SW 1271 (cell line): ENCODE data around the gene MGMT.

Experiments used
- DNase-seq, 2 experiments: peaks; one replicate each; lab custom pipeline; 2025; lab: John Stamatoyannopoulos, UW

Gene MGMT

GRCh38 chr10:129626309-129626708 lies 159.3 kb downstream of the MGMT start:
- no peak for DNase-seq

DNA sequence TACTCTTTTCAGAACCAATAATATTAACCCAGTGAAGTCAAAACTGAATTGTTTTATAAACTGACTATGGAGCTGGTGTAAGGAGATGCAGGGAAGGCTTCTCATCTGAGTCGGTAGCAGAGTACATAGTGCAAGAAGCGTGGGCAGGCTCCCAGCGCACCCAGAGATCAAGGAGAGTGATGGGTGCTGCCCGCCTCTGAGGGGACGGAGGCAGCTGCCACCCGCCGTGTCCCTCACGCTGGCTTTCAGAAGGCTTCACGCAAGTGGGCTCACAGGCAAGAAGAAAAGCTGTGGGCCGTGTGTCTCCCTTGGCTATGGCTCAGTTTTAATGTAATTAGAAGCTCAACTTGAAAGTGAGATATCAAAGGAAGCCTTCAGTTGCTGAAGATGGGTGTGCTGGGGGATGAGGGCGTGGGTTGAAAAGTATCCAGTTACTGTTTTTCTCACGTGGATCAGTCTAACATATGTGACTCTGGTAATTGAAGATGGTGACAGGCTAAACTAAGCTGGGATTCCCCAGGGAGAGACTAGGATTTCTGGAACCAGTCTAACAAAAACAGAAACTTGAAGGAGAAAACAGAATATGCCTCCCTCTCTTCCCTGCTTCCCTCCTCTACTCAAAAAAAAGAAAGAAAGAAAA lies 159.9 kb downstream of the MGMT start:
- DNase-seq, result no peak

DNA sequence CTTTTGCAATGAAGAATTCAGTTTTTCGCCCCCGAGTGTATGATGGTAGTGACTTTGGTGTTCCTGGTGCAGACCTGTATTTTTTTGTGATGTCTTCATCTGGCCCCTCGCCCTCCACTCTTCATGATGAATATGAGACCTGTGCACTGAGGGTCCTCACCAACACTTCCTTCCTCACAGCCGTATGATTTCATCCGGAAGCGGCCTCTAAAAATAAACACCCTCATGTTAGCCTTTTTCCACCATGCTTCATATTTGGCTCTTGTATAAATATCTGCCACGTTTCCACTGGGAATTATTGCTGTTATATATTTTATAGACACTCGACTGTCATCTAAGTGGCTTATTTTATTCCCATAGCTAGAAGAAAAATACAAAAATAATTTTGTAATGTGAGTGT lies 160.4 kb downstream of the MGMT start:
- no peak for DNase-seq

DNA sequence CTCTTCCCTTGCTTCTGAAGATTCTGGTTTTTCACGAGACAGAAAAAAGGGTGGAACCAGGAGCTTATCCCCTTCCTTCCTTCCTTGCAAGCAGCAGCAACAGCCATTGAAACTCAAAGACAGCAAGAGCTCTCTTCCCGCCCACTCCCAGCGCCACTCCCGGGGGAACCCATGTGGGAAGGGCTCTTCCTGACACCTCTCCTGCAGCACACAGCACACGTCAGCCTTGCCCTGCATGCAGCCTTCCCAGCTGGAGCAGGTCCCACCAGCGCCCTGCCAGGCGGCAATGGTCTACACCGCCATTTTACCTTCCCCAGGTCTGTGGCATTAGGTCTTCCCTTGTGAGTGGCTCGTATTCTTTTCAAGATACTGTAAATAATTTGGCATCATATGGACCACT lies 161.8 kb downstream of the MGMT start:
- DNase-seq, result no peak

DNA sequence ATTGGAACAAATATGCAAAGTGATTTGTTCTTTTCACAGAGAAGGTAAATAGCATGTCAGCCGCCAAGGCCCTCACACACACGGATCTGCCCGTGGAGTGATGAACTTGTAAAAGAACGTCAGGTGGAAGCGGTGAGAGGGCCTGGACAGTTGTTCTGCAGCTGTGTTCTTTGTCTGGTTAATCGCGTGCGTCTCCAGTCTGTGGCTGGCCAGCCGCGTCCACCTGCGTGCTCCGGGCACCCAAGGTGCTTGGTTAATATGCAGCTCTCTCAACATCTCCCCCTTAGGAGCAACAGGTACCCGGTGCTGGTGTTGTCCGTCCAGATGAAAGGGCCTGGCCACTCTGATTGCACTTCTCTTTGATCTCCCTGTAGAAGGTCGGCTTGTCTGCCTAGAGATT lies 162.9 kb downstream of the MGMT start:
- no peak for DNase-seq

DNA sequence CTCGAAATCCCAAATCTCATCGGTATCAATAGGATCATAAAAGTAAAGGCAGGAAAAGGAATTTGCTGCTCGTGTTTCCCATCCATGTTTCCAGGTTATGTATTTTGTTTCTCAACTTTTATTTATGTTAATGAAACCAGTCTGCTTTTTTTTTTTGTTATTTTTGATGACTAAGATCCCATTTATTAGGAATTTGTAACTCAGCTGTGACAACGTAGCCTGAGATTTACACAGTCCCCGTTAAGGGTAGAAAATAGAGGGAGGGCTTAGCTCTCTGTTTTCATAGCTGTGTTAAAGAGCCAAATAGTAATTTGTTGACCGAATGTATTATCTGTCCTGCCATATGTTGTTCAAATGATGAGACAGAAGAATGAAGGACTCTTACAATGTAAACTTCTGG lies 164.0 kb downstream of the MGMT start:
- DNase-seq, result no peak

DNA sequence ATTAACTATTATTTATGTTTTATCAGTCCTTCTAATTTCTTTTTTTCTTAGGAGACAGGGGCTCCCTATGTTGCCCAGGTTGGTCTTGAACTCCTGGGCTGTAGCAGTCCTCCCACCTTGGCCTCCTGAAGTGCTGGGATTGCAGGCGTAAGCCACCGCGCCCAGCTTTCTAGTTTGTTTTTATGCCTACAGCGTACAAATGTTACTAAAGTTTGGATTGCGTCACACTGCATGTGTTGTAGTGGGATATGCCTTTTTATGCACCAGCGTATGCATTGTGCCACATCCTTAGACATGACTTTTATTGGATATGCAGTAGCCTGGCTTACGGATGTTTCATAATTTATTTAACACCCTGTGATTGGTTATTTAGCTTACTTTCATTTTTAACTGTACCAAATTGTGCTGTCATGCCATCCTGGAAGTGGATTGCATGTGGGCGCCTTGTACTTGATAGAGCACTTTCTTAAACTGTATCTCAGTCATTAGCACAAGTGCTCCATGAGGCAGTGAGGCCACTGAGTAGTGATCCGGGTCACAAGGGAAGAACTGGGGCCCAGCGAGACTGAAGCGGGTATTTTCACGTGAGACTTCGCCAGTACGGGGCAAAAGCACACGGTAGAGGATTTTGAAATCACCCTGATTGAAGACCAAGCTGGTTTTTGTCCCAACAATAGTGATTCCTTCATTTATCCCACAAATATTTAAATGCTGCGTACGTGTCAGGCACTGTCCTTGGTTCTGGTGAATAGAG lies 165.0 kb downstream of the MGMT start:
- no peak for DNase-seq

DNA sequence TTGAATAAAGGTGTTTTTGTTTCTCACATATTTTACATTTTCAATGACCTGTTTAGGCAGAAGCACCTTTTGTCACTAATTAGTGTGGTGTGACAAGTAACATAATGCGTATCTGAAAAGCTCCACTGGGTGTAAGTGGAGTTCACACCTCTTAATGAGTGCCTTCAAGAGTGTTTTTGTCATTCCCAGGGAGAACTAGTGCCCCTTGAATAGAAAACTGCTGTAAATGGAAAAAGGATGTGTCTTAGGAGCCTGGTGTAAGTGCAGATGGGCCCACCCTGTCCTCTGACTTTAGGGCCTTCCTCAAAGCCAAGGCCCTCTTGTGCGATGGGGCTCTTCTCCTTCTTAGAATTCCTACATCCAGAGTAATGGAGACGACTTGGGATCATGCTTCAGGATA lies 170.0 kb downstream of the MGMT start:
- no peak for DNase-seq

DNA sequence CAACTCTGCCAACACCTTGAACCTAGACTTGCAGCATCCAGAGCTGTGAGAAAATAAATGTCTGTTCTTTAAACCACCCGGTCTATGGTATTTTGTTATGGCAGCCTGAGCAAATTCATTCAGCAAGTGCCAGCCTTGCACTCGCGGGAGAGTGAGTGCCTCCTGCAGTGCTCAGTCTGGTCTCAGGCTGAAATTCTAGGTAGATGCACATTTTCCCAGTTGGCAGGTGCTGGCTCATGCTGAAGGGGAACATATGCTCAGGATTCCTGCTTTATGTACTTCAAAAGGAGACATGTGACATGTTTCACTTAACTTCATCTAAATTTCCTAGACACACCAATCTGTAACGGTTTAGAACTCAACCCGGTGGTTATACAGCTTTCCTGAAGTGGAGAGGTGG lies 170.8 kb downstream of the MGMT start:
- no peak for DNase-seq

GRCh38 chr10:129641351-129641750 lies 174.3 kb downstream of the MGMT start:
- no peak for DNase-seq

GRCh38 chr10:129641982-129642381 lies 174.9 kb downstream of the MGMT start:
- no peak for DNase-seq

GRCh38 chr10:129642427-129642826 lies 175.4 kb downstream of the MGMT start:
- DNase-seq, result no peak

- DNase-seq, result no peak
Measured at GRCh38 chr10:129643266-129643665, 176.2 kb downstream of the MGMT start.

GRCh38 chr10:129645487-129645886 lies 178.4 kb downstream of the MGMT start:
- no peak for DNase-seq

DNA sequence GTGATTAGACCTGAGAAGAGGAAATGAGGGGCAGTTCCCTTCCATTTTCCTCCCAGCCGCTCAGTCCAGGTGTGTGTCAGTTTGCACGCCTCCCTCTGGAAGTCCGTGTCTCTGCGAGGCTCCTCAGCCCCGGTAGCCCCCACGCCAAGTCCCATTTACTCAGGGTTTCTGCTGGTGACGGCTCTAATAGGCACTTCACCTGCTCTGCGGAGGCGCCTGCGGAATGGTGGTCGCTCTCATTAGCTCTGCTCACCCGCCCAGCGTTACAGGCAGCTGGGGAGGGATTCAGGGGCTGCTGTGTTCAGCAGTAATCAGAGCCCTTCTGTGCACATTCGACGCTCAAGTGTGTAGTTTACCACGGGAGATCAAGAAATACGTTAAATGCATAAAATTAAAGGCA lies 179.9 kb downstream of the MGMT start:
- DNase-seq, result no peak

DNA sequence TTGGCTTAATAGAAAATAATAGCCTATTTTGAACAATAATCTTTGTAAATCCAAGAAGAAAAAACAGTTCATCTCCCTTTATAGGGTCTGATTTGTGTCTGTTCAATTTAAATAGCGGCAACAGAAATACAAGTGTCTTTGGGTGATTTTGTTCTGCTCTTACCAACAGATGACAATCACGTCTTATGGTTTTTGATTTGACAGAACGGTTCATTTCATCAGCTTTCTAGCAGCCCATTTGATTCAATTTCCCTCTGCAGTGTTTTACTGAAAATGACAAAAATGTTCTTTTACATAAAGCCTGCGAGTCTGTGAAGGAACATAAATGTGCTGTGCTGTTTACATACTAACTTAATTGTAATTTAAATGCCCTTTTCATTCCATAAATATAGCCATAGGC lies 180.5 kb downstream of the MGMT start:
- DNase-seq, result no peak

GRCh38 chr10:129648856-129649255 lies 181.8 kb downstream of the MGMT start:
- no peak for DNase-seq

DNA sequence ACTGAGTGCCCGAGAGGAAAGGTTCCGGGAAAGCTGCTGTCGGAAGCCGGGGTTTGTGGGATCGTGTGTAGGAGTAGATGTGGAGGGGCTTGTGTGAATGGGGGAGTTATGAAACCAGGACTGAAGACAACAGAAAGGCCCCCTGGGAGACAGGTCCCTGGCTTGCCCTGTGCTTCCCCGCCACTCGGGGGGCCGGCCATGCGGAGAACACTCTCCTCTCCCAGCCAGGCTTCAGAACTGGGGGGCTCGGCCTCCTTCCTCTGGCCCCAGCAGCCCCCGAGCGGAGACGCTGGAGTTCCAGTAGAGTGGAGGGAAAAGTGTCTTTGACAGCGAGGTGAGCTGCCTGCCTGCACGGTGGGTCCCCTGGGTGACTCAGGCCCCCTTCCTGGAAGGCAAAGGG lies 185.0 kb downstream of the MGMT start:
- DNase-seq, result no peak

GRCh38 chr10:129652521-129653201 lies 185.6 kb downstream of the MGMT start:
- no peak for DNase-seq

- no peak for DNase-seq
Measured at GRCh38 chr10:129653428-129653827, 186.4 kb downstream of the MGMT start.

DNA sequence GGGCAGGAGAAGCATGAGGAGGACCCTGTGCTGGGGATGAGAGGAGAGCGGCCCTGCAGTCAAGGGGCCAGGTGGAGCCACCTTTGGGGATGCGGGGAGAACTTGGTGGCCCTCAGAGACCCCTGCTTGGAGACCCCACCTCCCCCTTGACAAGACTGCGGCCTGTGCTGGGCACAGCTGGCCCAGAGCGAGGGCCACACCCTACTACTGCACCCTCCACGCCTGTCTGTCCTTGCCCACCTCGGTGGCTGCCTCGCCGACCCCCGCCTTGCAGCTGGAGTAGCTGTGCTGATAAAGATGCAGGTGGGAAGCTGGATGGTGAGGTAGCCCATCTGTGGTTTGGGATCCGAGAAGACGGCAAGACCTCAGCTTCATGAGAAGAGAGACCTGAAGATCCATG lies 186.8 kb downstream of the MGMT start:
- no peak for DNase-seq

DNA sequence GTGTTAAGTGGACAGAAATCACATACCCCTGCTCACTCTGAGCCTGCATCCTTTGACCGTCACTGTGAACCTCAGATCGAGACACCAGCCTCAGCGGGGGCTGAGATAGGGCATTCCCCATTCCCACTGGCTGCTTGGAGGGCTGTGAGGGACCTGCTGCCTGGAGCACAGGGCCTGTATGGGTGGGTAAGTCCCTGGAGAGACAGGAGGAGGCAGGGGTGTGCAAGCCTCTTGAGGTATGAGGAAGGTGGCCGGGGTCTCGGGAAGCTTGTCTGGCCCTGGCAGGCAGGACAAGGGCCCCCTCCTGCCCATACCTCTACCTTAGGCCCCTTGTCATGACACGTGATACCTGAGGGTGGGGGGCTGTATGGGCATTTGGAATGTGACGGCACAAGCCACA lies 187.4 kb downstream of the MGMT start:
- DNase-seq, result no peak

GRCh38 chr10:129655007-129655678 lies 188.1 kb downstream of the MGMT start:
- DNase-seq, result no peak
